HG03159 (cell line): ENCODE data around the gene LIM2.

ENCODE experiments used
- ATAC-seq: cut with Tn5 transposase; IDR thresholded peaks from one replicate; pipeline ENCODE4 v1.9.1; 2021; ENCODE audit warnings: mild to moderate bottlenecking, moderate library complexity; ENCODE audit not compliant: unreplicated experiment

The LIM2 gene

GRCh38 chr19:51341066-51341465 is 46.7 kb downstream of the LIM2 start:
- ATAC-seq, result no peak

GRCh38 chr19:51339687-51340656 is 47.8 kb downstream of the LIM2 start:
- ATAC-seq, result peak; percentile 58

GRCh38 chr19:51339313-51339686 is 48.5 kb downstream of the LIM2 start:
- no peak for ATAC-seq

GRCh38 chr19:51338563-51339312 is 49.0 kb downstream of the LIM2 start:
- ATAC-seq, result peak; percentile 60

GRCh38 chr19:51337861-51338562 is 49.8 kb downstream of the LIM2 start:
- ATAC-seq, result no peak

- ATAC-seq, result no peak
Observed at GRCh38 chr19:51337141-51337860, 50.5 kb downstream of the LIM2 start.

GRCh38 chr19:51333836-51334460 is 53.8 kb downstream of the LIM2 start:
- ATAC-seq, result no peak

GRCh38 chr19:51331716-51332115 is 56.1 kb downstream of the LIM2 start:
- ATAC-seq, result no peak

GRCh38 chr19:51331193-51331592 is 56.6 kb downstream of the LIM2 start:
- no peak for ATAC-seq

GRCh38 chr19:51330366-51330765 is 57.4 kb downstream of the LIM2 start:
- no peak for ATAC-seq
